Stimulated activated CD8-positive, alpha-beta memory T cell treated with anti-CD3 and anti-CD28 coated beads, Interleukin-15, amount 100 ng/mL, for 1 hour (primary cell): Measurements from ENCODE around the gene ZBP1.

ENCODE experiments used
- DNase-seq: peaks from one replicate; pipeline ENCODE4 v3.0.0-alpha.2; 2020; ENCODE audit warnings: low read depth

ZBP1 gene

GRCh38 chr20:57585466-57586213 lies 34.6 kb downstream of the ZBP1 start:
- no peak for DNase-seq

DNA sequence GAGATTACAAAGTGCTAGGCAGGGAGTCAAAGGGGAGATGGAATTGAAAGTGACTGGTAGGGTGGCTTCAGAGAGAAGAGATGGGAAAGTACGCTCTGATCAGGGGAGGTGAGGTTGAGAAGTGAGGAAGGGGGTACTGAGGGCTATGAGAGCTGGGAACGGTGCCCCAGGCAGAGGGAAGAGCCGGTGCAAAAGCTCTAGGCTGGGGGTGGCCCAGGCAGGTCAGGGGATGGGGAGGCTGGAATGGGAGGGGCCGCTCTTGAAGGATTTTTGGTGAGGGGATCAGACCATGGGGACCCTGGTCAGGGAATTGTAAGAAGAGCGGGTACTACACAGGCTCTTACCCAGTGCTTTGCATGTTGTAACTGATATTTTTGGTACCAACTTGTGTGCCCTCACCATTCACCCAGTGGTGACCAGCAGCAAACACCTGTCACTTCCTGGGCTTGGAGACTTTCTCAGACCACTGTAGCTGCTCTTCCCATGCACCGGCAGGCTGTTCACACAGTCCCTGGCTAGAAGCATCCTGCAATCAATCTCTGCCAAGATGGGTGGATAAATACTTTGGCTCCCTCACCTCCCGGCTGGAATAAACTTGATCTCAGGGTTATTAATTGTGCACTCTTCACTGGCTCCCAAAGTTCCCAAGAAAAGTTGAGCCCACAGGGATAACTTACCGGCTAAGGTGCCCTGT lies 35.3 kb downstream of the ZBP1 start:
- DNase-seq = no peak

GRCh38 chr20:57583289-57584257 lies 36.7 kb downstream of the ZBP1 start:
- no peak for DNase-seq

DNA sequence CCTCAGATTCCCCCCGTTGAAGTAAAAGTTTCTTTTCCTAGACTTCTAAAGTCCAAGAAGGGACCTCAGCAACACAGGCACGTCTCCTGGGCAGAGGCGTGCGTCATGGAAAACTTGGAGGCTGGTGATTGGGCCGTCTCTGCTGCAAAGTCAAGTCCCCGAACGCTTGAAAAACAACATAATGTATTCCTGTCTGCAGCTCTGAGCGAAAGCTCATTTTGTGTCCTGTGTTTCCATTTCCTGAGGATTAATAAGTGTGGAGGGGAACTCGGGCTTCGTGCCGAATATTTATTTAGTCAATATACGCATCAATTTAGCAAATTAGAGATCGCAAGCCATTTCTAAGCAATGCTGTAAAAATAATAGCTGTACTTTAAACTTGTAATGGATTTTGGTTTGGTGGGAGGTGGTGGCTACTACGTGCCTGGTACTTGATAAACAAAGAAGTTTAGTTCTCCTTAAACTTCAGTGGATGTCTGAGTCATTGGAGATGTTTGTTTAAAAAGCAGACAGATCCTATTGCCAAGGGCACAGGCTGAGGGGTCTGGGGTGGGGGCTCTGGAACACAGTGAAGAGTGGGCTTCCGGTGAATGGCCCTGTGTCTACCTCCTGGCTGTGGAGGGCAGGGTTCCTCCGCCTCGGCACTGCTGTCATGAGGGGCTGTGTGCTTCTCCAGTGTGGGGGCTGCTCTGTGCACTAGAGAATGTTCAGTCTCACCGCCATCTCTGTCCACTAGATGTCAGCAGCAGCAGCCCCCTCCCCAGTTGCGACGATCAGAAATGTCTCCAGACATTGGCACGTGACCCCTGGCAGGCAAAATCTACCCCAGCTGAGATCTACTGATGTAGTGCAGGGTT lies 37.6 kb downstream of the ZBP1 start:
- no peak for DNase-seq

DNA sequence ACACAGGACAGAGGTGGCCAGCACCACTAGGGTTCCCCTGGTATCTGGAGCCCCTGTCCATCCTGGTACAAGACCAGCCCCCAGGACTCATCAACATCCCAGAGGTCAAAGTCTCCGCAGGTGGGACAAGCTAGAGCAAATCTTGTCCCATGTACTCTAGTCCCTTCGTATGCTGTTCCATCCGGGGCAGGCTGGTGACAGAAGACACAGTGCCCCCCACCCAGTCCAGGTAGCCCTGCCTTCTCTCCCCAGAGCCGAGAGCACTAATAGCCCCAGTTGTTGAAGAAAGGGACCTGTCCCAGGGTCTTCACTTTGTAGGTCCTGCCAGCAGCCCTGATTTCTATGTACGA lies 38.2 kb downstream of the ZBP1 start:
- DNase-seq = no peak

GRCh38 chr20:57581202-57582028 lies 38.8 kb downstream of the ZBP1 start:
- DNase-seq = no peak

DNA sequence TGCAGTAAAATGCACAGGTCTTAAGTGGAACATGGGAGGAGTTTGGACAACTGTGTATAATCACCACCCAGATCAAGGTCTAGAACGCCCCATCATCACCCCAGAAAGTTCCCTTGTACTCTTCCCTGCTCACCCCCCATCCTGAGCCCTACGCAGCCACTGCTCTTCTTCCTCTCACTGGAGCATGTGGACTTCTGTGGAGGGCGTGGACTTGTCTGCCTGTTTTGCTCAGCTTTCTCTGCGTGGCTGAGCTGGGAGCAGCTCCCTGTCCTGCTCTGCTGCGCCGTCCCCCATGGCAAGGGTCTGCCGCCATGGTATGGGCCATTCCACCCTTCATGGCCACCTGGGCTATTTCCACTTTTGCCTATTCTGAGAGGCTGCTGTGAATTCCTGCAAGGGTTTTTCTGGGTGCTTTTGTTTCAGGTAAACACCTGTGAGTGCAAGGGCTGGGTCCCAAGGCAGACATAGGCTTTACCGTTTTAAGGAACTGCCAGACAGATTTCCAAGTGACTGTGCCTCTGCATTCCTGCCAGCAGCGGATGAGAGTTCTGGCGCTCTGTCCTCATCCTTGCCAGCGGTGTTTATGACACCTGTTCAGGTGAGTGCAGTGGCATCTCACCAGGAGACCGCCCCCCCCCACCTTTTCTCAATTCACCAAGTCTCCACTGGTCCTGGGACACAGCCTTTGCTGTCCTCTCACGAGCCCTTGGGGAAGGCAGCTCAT lies 39.6 kb downstream of the ZBP1 start:
- DNase-seq = no peak

GRCh38 chr20:57579898-57580447 lies 40.3 kb downstream of the ZBP1 start:
- DNase-seq = no peak

- DNase-seq = no peak
Measured at GRCh38 chr20:57579331-57579897, 40.8 kb downstream of the ZBP1 start.

DNA sequence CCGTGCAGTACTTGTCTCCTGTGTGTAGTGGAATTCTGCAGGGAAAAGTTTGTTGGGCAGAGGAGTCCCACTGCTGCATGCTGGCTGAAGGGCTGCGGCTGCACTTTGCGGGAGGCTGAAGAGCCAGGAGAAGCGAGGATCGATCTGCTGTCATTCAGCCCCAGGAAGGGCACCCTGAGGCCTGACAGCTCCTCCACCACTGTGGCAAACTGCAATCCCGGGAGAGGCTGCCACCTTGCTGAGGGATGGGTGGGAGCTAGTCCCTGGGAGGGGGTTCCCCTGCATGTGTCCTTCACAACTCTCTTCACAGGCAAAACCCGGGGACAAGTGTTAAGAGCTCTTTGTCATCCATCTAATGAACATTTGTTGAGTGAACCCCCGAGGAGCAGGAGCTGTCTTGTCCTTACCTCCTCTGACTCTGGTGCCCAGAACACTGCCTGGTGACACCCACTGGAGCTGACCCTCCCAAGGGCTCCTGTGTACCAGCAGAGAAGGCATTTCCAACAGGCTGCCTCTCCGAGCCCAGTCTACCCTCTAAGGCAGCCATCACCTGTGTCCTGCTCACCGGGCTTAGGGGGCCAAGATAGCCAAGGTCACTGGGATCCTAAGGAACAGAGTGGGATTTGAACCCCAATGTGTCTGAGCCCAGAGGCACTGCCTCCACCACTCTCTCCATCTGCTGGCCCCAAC lies 41.6 kb downstream of the ZBP1 start:
- no peak for DNase-seq

- no peak for DNase-seq
Measured at GRCh38 chr20:57577679-57578475, 42.3 kb downstream of the ZBP1 start.

DNA sequence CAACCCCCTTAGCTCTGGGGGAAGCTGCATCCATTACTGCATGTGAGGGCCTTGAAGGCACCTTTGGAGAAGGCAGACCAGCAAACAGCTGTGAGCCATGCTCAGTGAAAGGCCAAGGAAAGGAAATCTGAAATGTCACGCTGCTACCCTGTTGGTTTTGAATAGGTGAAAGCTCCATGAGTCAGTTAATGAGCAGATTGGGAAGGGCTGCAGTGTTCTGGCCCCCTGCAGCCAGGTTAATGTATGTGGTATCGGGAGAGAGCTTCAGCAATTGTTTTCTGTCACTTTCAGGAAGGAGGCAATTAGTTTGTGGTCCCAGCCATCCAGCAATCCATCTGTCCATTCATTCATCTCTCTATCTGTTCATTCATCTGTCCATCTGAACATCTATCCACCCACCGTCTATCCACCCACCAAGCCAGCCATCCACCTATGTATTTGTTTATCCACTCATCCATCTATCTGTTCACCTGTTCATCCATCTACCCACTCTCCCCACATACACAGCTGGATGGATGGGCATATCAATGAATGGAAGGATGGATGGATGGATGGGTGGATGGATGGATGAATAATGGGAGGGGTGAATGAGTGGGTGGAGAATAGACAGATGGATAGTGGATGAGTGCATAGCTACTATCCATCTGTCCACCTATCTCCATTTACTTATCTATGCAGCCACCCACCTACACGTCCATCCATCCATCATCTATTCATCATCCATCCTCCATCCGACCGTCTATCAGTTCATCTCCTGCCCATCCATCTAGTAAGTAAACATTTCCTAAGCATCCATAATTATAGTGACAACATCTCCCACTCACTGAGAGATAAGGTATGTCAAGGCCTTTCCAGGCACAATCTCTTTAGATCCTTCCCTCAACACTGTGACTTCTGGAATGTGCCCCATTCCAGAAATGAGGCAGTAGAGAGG lies 43.3 kb downstream of the ZBP1 start:
- no peak for DNase-seq

DNA sequence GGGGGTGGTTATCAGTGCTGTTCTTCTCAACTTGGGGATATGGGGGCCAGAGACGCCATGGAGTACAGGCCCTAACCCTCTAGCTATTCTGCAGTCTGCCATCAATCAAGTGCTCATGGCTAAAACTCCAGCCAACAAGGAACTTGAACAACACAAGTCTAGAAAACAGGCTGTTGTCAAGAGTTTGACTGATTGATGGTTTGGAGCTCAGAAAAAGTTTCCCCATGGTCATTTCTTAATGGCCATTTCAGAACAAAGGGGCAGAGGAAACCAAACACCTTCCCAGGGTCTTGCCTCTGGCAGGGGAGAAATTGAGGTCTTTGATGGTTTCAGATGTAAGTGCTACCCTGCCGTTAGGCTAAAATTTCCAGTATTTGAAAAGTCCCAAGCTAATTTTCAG lies 44.2 kb downstream of the ZBP1 start:
- no peak for DNase-seq

- DNase-seq = no peak
Measured at GRCh38 chr20:57574954-57575353, 45.3 kb downstream of the ZBP1 start.

- DNase-seq = no peak
Measured at GRCh38 chr20:57573894-57574293, 46.3 kb downstream of the ZBP1 start.

GRCh38 chr20:57573242-57573641 lies 47.0 kb downstream of the ZBP1 start:
- no peak for DNase-seq
